Tibial nerve (tissue), 4 donors: ENCODE results near the gene CCL8. TPM values are rescaled to one million over a fixed set of nuclear protein-coding genes. Genes with fewer than 3 reads are reported as not detected.

Experiments used
- DNase-seq, 2 donors: peaks; one replicate each; pipeline ENCODE4 v3.0.0-alpha.2; 2019; ENCODE audit warnings: low spot score in 2 of 2
- H3K27ac ChIP-seq, 4 donors: fragments of 200-600 bp; sonication (generic) in 3 of 4; one replicate each; pipeline ENCODE4 v1.5.1; 2017 to 2019; ENCODE audit warnings: mild to moderate bottlenecking in 1 of 4
- H3K27me3 ChIP-seq, 2 donors: fragments of 200-600 bp; sonication (generic) in 1 of 2; one replicate each; pipeline versions ENCODE4 v1.5.1 to v1.6.0; 2017 to 2019
- H3K36me3 ChIP-seq, 3 donors: fragments of 200-600 bp; sonication (generic); one replicate each; pipeline ENCODE4 v1.5.1; 2018 to 2019
- H3K4me1 ChIP-seq, 4 donors: fragments of 200-600 bp; sonication (generic) in 3 of 4; one replicate each; pipeline ENCODE4 v1.5.1; 2017 to 2019
- H3K4me3 ChIP-seq, 4 donors: fragments of 200-600 bp; sonication (generic) in 3 of 4; one replicate each; pipeline ENCODE4 v1.5.1; 2017 to 2019; ENCODE audit warnings: mild to moderate bottlenecking in 1 of 4, moderate library complexity in 1 of 4
- H3K9me3 ChIP-seq, 4 donors: fragments of 200-600 bp; sonication (generic) in 3 of 4; one replicate each; pipeline ENCODE4 v1.5.1; 2017 to 2019
- EP300 ChIP-seq, 2 donors: sonication (generic); formaldehyde crosslinking; IDR thresholded peaks; one replicate each; pipeline ENCODE4 v1.6.1; 2017; ENCODE audit warnings: antibody characterized with exemption in 2 of 2, mild to moderate bottlenecking in 1 of 2
- POLR2A ChIP-seq, 2 donors: fragments of 450-650 bp; IDR thresholded peaks; one replicate each; pipeline ENCODE4 v1.6.1; 2017; ENCODE audit warnings: antibody characterized with exemption in 2 of 2, mild to moderate bottlenecking in 2 of 2, moderate library complexity in 2 of 2
- WGBS, 2 donors: methylation state at CpG; one replicate each; pipeline ENCODE4 v1.1.5; 2018; 5-methylcytosine and 5-hydroxymethylcytosine counted together
- total RNA-seq, 4 donors: library from RNA; depleted of rRNA; stranded (reverse); fragments of >200 nt; gene quantifications; one replicate each; pipeline ENCODE4 v1.1.0, GENCODE V29; 2016
- TF ChIP-seq, protein P1 (sequence below), 5 experiments: fragments of 200-600 bp in 3 of 5; fragments of 450-650 bp in 2 of 5; sonication (generic) in 3 of 5; IDR thresholded peaks; one replicate each; pipeline ENCODE4 v1.5.1; 2016 to 2019; ENCODE audit warnings: antibody characterized with exemption in 5 of 5, mild to moderate bottlenecking in 3 of 5, moderate library complexity in 2 of 5

Gene CCL8
- total RNA-seq, 4 donors from 2014 or later, result not detected

- no peak for DNase-seq
- no peak for TF ChIP-seq EP300 (IDR thresholded peaks at IDR 0.05)
- TF ChIP-seq, protein P1, sequence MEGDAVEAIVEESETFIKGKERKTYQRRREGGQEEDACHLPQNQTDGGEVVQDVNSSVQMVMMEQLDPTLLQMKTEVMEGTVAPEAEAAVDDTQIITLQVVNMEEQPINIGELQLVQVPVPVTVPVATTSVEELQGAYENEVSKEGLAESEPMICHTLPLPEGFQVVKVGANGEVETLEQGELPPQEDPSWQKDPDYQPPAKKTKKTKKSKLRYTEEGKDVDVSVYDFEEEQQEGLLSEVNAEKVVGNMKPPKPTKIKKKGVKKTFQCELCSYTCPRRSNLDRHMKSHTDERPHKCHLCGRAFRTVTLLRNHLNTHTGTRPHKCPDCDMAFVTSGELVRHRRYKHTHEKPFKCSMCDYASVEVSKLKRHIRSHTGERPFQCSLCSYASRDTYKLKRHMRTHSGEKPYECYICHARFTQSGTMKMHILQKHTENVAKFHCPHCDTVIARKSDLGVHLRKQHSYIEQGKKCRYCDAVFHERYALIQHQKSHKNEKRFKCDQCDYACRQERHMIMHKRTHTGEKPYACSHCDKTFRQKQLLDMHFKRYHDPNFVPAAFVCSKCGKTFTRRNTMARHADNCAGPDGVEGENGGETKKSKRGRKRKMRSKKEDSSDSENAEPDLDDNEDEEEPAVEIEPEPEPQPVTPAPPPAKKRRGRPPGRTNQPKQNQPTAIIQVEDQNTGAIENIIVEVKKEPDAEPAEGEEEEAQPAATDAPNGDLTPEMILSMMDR (IDR thresholded peaks at IDR 0.05), result no peak
- no peak for TF ChIP-seq POLR2A (IDR thresholded peaks at IDR 0.05)
- H3K4me1 ChIP-seq, result no peaks in the 10 kb centered on the region
- H3K4me3 ChIP-seq, result no peak overlapping the region
- no peaks in the 10 kb centered on the region for H3K36me3 ChIP-seq
- H3K27ac ChIP-seq, result no peak overlapping the region
- H3K27me3 ChIP-seq, result no peaks in the 10 kb centered on the region
- no peaks in the 10 kb centered on the region for H3K9me3 ChIP-seq
- WGBS, 2 donors, result 19% methylated on average over 1 of the region's 1 CpG
These were observed 18.5 kb downstream of the CCL8 start for GRCh38 chr17:34337701-34338100.

DNA sequence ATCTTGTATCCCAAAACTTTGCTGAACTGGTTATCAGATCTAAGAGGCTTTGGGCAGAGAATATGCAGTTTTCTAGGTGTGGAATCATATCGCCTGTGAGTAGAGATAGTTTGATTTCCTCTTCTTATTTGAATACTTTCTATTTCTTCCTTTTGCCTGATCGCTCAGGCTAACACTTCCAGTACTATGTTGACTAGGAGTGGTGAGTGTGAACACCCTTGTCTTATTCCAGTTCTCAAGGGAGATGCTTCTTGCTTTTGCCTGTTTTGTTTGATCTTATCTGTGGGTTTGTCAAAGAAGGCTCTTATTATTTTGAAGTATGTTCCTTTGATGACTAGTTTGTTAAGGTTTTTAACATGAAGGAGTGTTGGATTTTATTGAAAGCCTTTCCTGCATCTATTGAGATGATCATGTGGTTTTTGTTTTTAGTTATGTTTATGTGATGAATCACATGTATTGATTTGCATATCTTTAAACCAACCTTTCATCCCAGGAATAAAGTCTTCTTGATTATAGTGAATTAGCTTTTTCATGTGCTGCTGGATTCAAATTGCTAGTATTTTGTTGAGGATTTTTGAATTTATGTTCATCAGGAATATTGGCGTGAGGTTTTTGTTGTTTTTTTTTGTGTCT lies 20.0 kb downstream of the CCL8 start:
- no peaks in the 10 kb centered on the region for H3K27me3 ChIP-seq
- H3K9me3 ChIP-seq, result no peaks in the 10 kb centered on the region
- H3K4me3 ChIP-seq, result no peak overlapping the region
- no peak overlapping the region for H3K27ac ChIP-seq
- 87 to 92% methylated on average over 3 of the region's 3 CpGs for WGBS, 2 donors
- no peak for DNase-seq
- no peak for TF ChIP-seq POLR2A (IDR thresholded peaks at IDR 0.05)
- no peak for TF ChIP-seq EP300 (IDR thresholded peaks at IDR 0.05)
- TF ChIP-seq, protein P1 (IDR thresholded peaks at IDR 0.05), result no peak
- H3K36me3 ChIP-seq, result no peaks in the 10 kb centered on the region
- no peaks in the 10 kb centered on the region for H3K4me1 ChIP-seq

DNA sequence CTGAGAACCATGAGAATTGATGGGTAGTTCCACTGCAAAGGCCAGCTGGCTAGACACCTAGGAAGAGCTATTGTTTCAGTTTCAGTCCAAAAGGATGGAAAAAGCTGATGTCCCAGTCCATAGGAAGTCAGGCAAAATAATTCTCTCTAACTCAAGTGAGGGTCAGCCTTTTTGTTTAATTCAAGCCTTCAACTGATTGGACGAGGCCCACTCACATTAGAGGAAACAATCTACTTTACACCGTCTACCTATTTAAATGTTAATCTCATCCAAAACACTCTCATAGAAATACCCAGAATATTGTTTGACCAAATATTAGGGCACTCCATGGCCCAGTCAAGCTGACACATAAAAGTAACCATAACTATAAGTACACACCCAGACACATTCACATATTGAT lies 22.7 kb downstream of the CCL8 start:
- Histone ChIP-seq H3K27ac (no peak overlapping the region), H3K9me3 (no peaks in the 10 kb centered on the region), H3K36me3 (no peaks in the 10 kb centered on the region), H3K4me1 (no peaks in the 10 kb centered on the region), H3K27me3 (no peaks in the 10 kb centered on the region), H3K4me3 (no peak overlapping the region)
- WGBS, 2 donors, result 91 to 98% methylated on average over 2 of the region's 2 CpGs
- TF ChIP-seq, protein P1 (IDR thresholded peaks at IDR 0.05), result no peak
- TF ChIP-seq EP300 (IDR thresholded peaks at IDR 0.05), result no peak
- TF ChIP-seq POLR2A (IDR thresholded peaks at IDR 0.05), result no peak
- DNase-seq, result no peak

- no peak for DNase-seq
- H3K27me3 ChIP-seq, result no peaks in the 10 kb centered on the region
- no peak for TF ChIP-seq POLR2A (IDR thresholded peaks at IDR 0.05)
- no peak for TF ChIP-seq EP300 (IDR thresholded peaks at IDR 0.05)
- TF ChIP-seq, protein P1 (IDR thresholded peaks at IDR 0.05), result no peak
- no peak overlapping the region for H3K4me3 ChIP-seq
- H3K4me1 ChIP-seq, result peaks cover 0 to 15% (median 4%) of the 10 kb centered on the region in 4 donors
- no peaks in the 10 kb centered on the region for H3K36me3 ChIP-seq
- H3K9me3 ChIP-seq, result no peaks in the 10 kb centered on the region
- no peak overlapping the region for H3K27ac ChIP-seq
- 34 to 39% methylated on average over 4 of the region's 4 CpGs for WGBS, 2 donors
These were observed 27.8 kb downstream of the CCL8 start for GRCh38 chr17:34347063-34347462.

GRCh38 chr17:34349751-34350150 lies 30.5 kb downstream of the CCL8 start:
- 51 to 52% methylated on average over 4 of the region's 4 CpGs for WGBS, 2 donors
- no peaks in the 10 kb centered on the region for H3K27me3 ChIP-seq
- no peaks in the 10 kb centered on the region for H3K9me3 ChIP-seq
- no peak for DNase-seq
- H3K36me3 ChIP-seq, result no peaks in the 10 kb centered on the region
- H3K4me1 ChIP-seq, result peaks cover 0 to 15% (median 4%) of the 10 kb centered on the region in 4 donors
- H3K27ac ChIP-seq, result peak overlapping the region in 1 of 4 donors; percentile 74
- TF ChIP-seq, protein P1 (IDR thresholded peaks at IDR 0.05), result no peak
- TF ChIP-seq POLR2A (IDR thresholded peaks at IDR 0.05) (no peak), EP300 (IDR thresholded peaks at IDR 0.05) (no peak)
- H3K4me3 ChIP-seq, result no peak overlapping the region
